ENCODE measurements around the gene ZBTB24.

The ZBTB24 gene

DNA sequence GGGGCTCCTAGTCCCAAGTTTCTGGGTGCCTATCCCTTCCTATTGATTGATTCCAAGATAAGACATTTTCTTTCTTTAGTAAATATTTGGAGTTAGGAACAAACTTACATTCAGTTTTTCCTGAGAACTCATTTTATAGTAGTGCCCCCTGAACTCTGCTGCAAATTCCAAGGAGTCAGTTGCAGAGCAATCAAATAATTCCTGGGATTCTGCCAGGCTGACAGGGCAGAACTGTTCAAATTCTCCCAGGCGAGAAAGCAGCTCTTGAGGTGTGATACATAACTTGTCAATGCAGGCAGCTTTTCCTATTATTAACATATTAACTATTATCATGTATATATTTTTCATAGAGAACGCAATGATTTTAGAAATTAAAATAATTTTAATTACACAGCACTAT, 15.9 kb upstream of the ZBTB24 start:
- no peak for DNase-seq (ENCODE audit: low read depth, low spot score)

DNA sequence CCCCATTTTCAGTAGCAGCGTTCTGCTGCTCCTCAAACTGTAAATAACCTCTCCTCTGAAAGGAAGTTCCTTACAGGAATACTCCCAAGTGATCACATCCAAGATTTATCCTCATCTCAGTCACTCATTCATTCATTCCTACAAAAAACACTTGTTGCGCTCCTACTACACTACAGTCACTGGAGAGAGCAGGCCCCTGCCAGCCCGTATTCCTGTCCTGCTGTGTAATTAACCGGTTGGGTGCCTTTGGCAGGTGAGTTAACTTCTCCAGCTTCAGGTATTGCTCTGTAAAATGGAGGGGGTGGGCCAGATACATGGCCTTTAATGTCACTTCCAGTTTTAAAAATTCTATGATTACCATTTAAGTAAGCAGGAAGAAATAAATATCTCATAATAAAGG, 15.0 kb upstream of the ZBTB24 start:
- no peak for DNase-seq (ENCODE audit: low read depth, low spot score)

DNA sequence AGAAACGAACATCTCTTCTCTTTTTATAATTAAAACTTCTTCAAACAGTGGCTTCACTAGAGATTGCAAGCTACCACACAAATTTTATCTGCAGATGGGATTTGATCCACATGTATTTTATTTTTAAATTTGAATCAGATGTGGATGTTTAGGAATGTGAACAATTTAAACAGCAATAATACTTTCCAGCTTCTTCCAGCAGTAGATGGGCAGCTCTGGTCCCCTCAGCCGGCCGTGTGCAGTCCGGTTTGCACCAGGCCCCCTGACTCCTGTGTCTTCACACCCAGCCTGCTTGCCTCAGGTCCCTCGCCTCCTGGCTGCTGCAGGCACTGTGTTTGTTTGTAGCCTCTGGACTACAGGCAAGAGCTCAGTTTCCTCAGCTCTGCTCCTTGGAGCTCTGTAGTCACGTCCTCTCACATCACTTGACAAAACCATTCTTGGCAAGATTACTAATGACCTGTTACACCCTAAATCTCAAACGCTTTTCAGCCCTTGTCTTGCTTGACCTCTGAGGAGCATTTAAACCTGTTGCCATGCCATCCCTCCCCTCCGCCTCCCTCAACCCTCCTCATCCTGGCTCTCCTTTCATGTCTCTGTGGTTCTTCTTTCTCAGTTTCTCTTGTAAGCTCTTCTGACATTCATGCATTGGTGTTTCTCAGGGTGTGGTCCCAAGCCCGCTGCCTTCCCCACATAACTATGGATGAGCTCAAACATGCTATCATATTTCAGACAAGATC, 13.2 kb upstream of the ZBTB24 start:
- DNase-seq (ENCODE audit: low read depth, low spot score) = no peak

DNA sequence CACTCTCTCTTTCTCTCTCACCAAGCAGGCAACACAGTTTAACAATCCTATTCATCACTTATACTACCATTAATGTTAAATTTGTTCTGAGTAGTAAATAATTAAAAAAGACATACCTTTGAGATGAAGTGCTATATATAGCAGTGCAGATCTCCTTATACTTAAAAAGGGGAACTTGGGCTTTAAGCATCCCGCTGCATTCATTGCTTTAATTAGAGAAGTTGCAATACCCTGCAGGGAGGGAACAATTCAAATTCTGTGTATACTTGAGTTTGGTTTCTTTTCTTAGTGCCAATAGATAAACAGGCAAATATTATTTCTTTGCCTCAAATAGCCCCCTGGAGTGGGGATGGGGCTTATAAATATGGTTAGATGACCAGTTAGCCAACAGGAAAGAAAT, 10.8 kb upstream of the ZBTB24 start:
- no peak for DNase-seq (ENCODE audit: low read depth, low spot score)

DNA sequence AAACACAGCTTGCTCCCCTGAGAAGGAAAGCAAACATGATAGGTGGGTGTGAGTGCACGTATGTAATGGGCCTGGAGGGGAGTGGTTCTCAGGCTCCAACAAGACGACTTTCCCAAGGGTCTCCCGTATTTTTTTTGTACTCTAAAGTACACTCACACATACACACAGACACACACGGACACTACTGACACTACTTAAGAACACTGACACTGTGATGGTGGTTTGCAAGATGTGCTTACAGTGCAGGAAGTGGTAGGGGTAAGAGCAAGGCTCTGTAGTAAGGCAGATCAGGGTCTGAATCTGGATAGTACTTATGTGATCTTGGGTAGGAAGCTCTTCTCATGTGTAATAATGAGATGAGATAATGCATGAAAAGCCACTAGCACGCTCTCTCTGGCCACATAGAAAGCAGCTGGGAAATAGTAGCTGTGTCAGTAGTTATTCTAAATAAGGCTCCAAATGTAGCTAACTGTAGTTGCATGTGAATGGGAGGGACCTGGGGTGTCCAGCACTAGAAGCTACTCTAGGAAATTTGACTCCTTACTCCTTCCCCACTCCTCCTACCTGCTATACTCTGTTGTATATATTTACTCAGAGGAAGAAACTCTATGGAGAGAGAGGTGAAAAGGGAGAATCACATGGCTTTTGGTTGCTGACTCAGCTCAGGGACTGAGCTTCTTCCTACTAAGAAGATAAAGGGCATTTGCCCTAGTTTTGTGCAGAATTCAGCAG, 8.4 kb upstream of the ZBTB24 start:
- DNase-seq (ENCODE audit: low read depth, low spot score) = no peak

DNA sequence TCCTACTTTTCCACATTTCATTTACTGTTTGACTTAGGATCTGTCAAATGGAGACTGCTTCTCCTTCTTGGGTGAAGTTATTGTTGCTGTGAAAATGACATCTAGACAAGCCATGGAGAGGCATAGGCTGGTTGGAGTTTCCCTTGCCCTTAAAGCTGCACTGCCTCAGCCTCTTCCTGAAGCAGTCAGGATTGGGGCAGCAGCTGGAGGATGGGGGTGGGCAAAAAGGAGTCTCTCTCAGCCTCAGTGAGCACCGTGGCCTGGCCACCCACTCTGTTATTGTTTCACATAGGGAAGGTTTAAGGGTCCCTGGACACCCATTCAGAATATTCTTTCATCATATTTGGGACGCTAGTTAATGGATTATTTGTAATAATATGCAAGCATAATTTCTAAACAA, 7.7 kb upstream of the ZBTB24 start:
- no peak for DNase-seq (ENCODE audit: low read depth, low spot score)

DNA sequence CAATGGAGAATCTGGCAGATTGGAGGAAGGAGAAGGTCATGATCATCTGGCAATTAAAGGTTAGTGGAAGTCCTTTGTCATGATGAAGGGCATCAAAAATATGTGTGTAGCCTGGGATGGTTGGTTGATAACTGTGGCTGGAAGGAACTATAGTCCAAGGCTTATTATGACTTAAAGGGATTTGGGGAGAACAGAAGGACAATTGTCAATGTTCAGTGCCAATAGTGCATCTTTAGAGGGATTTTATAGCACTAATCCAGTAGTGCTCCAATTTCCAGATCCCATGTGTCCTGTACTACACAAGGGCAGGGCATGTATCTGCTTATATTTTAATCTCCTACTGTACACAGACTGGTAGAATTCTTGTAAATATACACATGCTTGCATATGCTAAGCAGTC, 5.0 kb upstream of the ZBTB24 start:
- DNase-seq (ENCODE audit: low read depth, low spot score) = no peak

DNA sequence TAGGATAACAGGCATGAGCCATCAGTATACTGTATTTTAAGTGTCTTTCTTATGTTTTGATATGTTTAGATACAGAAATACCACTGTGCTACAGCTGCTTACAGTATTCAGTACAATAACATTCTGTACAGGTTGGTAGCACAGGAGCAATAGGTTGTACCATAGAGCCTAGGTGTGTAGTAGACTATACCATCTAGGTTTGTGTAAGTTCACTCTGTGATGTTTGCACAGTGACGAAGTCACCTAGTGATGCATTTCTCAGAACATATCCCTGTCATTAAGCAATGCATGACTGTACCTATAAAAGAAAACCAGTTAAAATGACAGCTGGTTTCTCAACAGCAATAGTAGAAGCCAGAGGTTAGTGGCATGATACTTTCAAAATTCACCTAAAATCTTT, 3.0 kb upstream of the ZBTB24 start:
- DNase-seq (ENCODE audit: low read depth, low spot score) = no peak

DNA sequence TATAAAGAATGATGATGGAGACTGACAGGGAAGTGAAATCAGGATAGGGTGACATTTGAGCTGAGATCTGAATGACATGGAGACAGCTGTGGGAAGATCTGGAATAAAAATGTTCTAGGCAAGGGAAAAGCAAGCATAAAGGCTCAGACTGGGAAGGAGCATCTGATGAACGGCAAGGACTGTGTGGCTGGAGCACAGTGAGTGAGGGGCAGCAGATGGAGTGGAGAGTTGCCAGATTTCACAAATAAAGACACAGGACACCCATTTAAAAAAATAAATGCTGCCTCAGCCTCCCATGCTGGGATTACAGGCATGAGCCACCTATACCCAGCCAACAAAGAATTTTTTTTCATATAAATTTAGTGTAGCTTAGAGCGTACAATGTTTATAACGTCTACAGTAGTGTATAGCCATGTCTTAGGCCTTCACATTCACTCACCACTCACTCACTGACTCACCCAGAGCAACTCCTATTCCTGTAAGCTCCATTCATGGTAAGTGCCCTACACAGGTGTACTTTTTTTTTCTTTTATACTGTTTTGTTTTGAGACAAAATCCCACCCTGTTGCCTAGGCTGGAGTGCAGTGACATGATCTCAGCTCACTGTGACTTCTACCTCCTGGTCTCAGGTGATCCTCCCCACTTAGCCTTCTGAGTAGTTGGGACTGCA, 2.4 kb upstream of the ZBTB24 start:
- no peak for DNase-seq (ENCODE audit: low read depth, low spot score)

DNA sequence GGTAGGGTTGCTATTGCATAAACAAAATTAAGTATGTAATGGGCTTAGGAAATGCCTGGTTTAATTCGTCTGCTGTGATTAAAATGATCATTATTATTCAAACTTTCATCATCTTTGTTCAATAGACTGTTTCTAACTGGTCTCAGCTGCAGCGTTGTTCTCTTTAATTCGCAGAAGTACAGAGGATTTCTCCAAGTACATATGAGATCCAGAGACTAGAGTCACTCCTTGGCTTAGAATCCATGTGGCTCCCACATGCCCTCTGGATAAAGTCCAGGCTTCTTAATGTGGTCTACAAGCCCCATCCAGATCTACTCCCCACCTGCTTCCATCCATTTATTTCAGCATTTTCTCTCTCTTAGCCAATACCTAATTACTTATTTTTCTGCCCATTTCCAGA, 1.1 kb upstream of the ZBTB24 start:
- no peak for DNase-seq (ENCODE audit: low read depth, low spot score)

DNA sequence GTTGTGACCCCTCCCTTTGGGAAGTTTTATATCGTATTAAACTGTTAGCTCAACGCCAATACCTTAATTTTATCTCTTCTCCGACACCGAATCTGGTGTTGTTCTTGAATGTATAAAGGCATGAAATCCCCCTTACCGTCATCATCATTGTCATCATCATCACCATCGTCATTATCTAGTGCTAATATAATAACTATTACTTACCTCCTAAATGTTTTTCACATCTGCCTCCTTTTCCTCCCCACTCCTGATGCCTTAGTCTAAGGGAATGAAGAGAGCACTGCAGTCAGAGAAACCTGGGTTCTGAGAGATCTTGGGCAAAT, 677 bp upstream of the ZBTB24 start:
- DNase-seq (ENCODE audit: low read depth, low spot score) = no peak

DNA sequence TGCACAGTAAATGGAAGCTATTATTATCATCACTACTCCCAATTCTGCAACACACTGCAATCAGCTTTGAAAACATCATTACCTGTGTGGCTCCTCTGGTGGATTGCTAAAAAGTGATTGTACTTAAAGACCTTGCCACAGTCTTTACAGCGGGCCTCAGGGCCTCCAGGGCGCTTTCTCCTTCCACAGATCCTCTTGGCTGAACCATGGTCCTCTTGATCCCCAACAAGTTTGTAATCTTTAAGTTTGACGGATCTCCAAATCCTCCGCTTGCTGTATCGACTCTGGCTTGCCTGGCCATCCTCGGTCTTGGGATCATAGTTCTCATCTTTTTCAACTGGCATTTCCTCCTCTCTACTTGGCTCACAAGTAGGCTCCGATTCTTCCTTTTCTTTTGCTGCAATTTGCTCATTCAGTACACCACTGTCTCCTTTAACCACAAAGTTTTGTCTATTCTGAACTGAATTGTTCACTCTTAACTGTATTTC, 2.0 kb downstream of the ZBTB24 start:
- DNase-seq (ENCODE audit: low read depth, low spot score) = no peak

DNA sequence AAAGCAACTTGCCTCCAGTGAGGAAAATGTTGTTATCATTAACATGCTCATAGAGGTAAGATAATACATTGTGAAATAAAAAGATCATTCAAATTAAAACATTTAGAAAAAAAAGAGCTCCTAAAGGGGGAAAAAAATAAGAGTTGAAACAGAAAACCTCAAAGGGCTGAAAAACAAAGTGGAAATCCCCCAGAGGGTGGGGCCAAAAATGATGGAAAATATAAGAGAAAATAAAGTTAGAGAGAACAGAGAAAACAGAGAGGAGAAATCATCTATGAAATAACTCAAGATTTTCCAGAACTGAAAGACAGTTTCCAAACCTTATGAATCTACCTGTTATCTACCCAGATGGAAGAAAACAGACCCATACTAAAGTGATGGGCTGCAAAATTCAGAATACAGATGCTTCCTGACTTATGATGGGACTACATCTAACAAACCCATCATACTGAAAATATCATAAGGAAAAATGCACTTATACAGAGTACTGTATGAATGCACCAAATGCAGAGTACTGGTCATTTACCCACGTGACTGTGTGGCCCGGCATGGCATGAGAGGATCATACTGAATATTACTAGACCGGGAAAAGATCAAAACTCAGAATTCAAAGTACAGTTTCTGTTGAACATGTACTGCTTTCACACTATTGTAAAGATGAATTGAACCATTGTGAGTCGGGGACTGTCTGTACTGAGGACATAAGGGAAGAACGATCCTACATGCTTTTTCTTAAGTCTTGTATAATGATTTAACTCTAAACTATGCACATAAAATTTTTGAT, 4.0 kb downstream of the ZBTB24 start:
- no peak for DNase-seq (ENCODE audit: low read depth, low spot score)

DNA sequence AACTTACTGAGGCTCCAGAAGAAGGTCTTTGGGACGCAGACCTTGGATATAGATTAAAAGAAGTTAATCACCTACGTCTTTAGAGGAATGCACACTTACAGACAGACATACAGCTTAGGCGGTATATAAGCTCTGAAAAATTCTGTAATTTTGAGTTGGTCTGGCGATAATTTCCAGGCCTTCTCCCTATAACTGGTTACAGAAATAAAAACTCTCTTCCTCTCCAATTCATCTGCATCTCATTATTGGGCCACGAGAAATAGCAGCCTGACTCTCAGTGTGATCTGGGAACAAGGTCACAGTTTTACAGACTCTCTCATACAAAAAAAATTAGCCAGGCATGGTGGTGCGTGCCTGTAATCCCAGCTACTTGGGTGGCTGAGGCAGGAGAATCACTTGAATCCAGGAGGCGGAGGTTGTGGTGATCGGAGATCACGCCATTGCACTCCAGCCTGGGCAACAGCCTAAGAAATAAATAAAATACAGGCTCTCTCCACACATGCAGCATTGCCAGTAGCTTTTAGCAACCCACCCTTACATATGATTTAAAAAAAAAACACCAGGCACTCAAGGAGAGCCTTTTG, 4.7 kb downstream of the ZBTB24 start:
- DNase-seq (ENCODE audit: low read depth, low spot score) = no peak

DNA sequence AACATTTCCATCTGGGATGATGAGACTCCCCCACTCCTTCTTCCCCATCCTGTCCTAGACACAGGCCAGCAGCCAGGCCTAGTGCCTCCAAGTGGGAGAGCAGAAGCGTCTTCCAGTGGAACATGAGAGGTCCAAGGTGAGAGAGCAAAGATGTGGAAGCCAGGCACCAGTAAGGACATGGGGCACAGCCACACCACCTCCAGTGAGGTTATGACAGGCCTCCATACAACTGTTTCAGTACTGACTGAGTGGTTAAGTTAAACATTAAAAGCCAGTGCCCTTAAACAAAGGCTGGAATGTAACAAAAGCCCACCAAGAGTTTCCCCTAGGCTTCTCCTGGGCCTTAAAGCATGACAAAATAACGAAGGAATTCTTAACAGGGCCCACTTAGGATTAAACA, 5.3 kb downstream of the ZBTB24 start:
- no peak for DNase-seq (ENCODE audit: low read depth, low spot score)

DNA sequence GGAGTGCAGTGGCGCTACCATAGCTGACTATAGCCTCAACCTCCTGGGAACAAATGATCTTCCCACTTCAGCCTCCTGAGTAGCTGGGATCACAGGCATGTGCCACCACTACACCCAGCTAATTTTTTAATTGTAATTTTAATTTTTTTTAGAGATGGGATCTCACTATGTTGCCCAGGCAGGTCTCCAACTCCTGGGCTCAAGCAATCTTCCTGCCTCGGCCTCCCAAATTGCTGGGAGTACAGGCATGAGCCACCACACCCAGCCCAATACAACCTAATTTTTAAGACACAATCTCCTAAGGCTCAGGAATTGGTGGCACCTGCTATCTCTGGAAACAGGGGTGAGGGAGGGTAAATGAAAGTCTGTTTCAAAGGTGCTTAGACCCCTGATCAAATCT, 5.8 kb downstream of the ZBTB24 start:
- no peak for DNase-seq (ENCODE audit: low read depth, low spot score)

DNA sequence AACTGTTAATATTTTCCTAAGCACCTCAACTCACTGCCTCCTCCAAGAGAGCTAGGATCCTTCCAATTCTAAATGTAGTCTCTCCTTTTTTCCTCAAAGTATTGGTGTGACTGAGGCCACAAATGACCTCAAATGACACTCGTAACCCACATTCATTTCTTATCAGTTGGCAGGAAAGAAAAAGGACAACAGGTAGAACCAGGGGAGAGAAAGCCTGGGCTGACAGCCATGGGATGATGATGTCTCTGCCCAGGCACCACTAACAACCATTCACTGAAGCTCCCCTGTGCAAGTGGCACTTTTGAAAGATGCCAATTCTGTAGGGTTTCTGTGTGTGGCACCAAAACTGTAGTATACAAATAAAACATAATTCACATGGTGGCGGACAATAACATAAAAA, 7.4 kb downstream of the ZBTB24 start:
- no peak for DNase-seq (ENCODE audit: low read depth, low spot score)

DNA sequence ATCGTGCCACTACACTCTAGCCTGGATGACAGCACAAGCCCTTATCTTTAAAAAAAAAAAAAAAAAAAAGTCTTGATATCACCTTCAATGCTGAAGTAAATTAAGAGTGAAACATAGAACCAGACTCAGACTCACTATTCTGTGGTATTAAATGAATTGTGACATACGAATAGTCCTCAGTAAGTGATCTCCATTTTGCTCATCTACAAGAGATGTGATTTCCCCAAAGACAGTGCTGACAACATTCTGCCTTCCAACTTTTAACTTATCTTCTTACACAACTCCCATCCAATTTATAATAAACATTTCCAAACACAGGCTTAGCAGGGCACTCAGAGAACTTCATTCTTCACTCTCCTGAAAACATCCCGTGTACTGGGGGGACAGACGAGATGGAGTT, 8.0 kb downstream of the ZBTB24 start:
- no peak for DNase-seq (ENCODE audit: low read depth, low spot score)

DNA sequence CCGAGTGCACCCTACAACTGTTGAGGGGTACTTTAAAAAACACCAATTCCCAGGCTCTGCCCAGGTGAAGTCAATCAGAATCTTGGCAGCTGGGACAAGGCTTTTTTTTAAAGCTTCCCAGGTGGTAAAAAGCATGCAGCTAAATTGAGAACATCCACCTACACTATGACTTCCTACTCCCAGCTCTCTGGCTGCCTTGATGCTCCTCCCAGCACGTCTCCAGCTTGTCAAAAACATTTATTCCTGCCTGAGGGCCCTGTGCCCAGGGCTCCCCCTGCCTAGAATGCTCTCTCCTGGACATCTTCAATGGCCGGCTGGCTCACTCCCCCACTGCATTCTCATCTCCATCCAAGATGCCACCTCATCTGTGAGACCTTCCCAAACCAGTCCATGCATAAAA, 9.9 kb downstream of the ZBTB24 start:
- no peak for DNase-seq (ENCODE audit: low read depth, low spot score)

DNA sequence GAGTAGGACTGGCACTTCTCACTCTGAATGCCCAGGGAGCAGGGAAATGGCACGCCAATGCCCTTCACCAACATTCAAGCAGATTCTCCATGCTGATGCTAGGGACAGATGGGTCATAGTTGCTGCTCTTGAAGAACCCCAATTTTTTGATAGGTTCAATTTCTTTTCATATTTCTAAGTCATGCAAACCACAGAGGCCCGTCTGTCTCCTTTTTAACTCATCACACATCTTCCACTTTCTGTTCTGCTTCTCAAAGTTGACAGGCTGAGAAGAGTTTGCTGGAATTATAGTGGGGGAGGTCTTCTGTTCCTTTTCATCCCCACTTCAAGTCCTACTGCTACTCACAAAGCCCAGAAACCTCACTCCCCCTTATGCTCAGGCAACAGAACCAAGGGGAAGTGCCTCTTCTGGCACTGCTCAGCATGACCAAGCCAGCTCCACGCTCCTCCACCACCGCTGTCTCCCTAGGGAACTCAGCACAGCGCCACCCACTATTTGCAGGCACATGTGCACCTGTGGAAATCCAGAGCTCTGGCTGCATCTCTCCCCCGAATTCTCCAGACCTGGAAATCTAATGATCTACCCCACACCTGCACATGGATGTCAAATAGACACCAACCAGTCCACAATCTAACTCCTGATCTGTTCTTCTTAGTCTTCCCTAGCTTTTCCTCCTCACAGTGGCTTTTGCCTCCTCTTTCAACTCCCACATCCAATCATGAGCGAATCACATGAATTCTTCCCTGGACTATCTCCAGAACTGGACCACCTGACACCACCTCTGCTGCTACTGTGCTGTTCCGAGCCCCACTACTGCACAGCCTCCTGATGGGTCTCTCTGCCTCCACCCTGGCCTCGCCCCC, 10.7 kb downstream of the ZBTB24 start:
- no peak for DNase-seq (ENCODE audit: low read depth, low spot score)

All from smooth muscle cell of the brain vasculature (primary cell).